ENCODE results near the gene CRADD.

Gene CRADD

DNA sequence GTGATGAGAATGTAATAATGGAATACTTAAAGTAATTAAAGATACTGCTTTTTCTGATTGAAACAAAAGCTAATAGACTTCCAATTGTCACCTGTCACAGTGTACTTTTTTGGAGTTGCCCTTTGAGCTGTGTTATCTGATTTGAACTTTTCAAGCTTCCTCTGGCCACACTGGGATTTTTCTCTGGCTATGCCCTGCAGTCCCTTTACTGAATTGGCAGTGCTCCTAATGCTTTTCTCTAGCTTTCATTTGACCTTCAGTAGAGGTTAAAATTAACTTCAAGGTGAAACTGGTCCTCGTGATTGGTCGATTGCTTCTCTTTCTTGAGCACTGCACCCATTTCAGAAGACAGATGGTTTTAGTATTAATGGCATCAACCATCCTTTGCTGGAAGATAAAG, 89.2 kb downstream of the CRADD start:
- no peak for DNase-seq (ENCODE audit: extremely low read depth, low read depth)
- TF ChIP-seq, protein P1, sequence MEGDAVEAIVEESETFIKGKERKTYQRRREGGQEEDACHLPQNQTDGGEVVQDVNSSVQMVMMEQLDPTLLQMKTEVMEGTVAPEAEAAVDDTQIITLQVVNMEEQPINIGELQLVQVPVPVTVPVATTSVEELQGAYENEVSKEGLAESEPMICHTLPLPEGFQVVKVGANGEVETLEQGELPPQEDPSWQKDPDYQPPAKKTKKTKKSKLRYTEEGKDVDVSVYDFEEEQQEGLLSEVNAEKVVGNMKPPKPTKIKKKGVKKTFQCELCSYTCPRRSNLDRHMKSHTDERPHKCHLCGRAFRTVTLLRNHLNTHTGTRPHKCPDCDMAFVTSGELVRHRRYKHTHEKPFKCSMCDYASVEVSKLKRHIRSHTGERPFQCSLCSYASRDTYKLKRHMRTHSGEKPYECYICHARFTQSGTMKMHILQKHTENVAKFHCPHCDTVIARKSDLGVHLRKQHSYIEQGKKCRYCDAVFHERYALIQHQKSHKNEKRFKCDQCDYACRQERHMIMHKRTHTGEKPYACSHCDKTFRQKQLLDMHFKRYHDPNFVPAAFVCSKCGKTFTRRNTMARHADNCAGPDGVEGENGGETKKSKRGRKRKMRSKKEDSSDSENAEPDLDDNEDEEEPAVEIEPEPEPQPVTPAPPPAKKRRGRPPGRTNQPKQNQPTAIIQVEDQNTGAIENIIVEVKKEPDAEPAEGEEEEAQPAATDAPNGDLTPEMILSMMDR (IDR thresholded peaks at IDR 0.05; ENCODE audit: low read depth, low read length) = no peak

DNA sequence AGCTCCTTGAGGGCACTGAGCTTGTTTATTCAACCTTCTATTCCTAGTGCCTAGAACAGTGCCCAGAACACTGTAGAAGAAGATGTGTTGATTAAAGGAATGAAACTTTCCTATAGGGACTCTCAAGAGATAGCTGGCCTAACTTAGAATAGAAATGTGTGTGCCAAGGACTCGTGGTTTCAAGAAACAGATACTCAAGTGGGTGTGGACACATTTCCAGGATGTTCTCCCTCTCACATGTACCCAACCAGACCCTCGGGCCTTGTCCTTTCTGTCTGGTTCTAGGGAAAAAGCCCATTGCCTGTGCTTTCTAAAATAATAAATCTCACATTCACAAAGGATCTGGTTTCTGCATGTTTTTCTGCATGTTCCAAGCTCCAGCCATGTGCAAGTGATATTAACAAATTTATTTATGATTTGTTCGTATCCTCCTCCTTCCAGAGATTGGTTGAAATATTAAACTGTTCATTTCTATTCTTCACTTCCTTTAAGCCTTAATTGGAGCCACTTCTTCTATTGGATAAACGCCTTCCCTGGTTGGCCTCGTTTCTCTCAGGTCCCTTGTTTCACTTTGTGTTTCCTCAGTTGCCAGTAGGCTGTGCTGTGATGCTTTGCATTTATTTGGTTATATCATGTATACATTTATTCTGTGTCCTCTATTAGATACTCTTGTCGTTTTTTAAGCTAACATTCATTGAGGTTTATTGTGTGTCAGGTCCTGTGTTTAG, 89.8 kb downstream of the CRADD start:
- DNase-seq (ENCODE audit: extremely low read depth, low read depth) = no peak
- TF ChIP-seq, protein P1 (IDR thresholded peaks at IDR 0.05; ENCODE audit: low read depth, low read length) = peak; percentile 66

DNA sequence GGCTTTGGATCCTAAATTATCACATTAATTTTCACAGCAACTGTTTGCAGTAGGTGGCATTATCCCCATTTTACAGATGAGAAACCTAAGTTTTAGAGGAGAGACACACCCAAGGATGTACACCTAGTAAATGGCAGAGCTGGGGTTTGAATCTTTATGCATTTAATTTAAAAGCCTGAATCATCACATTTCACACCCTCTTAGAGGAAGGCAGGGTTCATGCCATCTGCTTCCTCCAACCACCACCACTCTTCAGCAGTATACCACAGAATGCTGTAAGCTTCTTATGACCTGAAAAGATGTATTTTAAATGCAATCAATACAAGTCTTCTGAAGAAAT, 90.3 kb downstream of the CRADD start:
- TF ChIP-seq, protein P1 (IDR thresholded peaks at IDR 0.05; ENCODE audit: low read depth, low read length) = no peak
- no peak for DNase-seq (ENCODE audit: extremely low read depth, low read depth)

DNA sequence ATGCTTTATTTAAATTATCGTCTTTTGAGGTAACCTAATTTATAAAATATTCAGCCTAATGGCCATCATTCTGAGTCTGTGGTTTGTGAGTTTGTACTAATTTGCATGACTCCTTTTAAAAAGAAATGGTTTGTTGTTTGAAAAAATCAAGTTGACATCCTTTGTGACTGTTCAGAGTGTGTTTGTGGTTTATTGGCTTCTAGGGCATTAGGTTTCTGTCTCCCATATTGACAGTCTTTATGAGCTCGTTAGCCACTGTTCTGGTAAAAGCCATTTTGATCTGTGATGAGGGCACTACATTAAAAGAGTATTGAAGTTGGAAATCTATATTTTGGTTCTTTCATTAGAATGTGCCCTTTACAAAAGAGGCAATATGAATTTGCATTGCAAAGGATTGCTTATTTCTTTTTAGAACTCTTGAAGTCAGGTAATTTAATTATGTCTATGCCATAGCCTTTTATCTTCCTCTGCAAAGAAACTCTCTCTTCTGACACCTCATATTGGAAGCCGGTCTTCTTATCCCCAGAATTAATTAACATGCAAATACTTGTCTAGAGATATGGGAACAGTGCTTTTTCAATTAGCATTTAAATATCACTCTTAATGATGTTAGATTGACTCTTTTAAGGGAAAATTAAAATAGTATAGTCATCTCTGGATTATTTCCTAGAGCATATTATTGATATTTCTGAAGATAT, 95.0 kb downstream of the CRADD start:
- no peak for DNase-seq (ENCODE audit: extremely low read depth, low read depth)
- TF ChIP-seq, protein P1 (IDR thresholded peaks at IDR 0.05; ENCODE audit: low read depth, low read length) = no peak

DNA sequence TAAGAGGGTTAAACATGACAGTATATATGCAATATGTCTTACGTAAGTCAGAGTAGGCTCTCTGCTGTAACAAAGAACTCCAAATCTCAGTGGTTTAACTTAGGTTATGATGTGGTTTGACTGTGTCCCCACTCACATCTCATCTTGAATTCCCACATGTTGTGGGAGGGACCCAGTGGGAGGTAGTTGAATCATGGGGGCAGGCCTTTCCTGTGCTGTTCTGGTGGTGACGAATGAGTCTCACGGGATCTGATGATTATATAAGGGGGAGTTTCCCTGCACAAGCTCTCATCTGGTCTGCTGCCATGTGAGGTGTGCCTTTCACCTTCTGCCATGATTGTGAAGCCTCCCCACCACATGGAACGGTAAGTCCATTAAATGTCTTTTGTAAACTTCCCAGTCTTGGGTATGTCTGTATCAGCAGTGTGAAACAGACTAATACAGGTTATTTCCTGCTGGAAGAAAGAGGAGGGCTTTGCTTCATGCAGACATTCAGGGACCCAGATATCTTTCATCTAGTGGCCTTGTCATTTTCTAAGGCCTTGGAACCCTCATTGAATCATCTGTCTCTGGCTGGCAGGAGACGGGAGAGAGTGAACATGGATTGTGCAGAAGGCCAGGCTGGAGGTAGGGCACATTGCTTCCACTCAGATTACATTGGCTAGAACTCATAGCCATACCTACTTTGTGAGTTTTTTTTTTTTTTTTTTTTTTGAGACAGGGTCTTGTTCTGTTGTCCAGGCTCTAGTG, 96.1 kb downstream of the CRADD start:
- no peak for DNase-seq (ENCODE audit: extremely low read depth, low read depth)
- TF ChIP-seq, protein P1 (IDR thresholded peaks at IDR 0.05; ENCODE audit: low read depth, low read length) = no peak

DNA sequence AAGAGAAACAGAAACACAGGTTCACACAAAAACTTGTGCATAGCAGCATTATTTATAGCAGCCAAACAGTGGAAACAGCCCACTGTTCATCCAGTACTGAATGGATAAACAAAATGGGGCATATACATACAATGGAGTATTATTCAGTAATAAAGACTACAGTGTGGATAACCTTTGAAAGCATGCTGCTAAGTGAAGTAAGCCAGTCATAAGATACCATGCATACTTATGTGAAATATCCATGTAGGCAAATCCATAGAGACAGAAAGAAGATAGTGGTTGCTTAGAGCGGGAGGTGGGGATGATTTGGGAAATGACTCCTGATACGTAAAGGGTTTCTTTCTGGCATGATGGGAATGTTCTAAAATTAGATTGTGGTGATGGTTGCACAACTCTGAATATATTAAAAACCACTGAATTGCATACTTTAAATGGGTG, 99.4 kb downstream of the CRADD start:
- TF ChIP-seq, protein P1 (IDR thresholded peaks at IDR 0.05; ENCODE audit: low read depth, low read length) = no peak
- DNase-seq (ENCODE audit: extremely low read depth, low read depth) = peak; percentile 79

DNA sequence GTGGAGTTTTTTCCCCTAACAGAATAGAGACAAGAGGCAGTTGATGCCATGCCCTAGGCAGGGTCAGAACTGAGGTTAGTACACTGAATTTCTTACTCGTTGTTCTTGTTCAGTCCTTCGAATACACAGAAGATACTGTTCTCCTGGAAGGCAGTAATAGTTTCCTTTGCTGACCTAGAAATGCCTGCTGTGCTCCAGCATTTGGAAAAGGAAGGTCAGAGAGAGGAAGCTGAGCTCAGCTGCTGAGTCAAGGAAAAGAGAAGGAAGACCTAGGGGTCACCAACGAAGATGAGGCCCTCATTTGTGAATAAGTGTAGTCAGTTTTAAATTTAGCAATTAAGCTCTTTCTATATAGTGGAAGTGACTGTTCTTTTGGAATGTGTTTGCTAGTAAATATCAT, 100.1 kb downstream of the CRADD start:
- no peak for DNase-seq (ENCODE audit: extremely low read depth, low read depth)
- TF ChIP-seq, protein P1 (IDR thresholded peaks at IDR 0.05; ENCODE audit: low read depth, low read length) = no peak
